ENCODE measurements around the gene UBTD1.

Gene UBTD1

GRCh38 chr10:97482381-97482780, 16.3 kb upstream of the UBTD1 start:
- H3K4me3 ChIP-seq (ENCODE audit: low read length): no peak overlapping the region
- DNase-seq (ENCODE audit: low read depth): no peak
- no peak for TF ChIP-seq CTCF (IDR thresholded peaks at IDR 0.05; ENCODE audit: insufficient read depth, low read depth, low read length, missing control alignments)

- peak; percentile 27 for DNase-seq (ENCODE audit: low read depth)
- H3K4me3 ChIP-seq (ENCODE audit: low read length): no peak overlapping the region
- TF ChIP-seq CTCF (IDR thresholded peaks at IDR 0.05; ENCODE audit: insufficient read depth, low read depth, low read length, missing control alignments): no peak
These were observed 15.2 kb upstream of the UBTD1 start for GRCh38 chr10:97483506-97483905.

GRCh38 chr10:97483921-97484320, 14.8 kb upstream of the UBTD1 start:
- no peak overlapping the region for H3K4me3 ChIP-seq (ENCODE audit: low read length)
- no peak for TF ChIP-seq CTCF (IDR thresholded peaks at IDR 0.05; ENCODE audit: insufficient read depth, low read depth, low read length, missing control alignments)
- DNase-seq (ENCODE audit: low read depth): no peak

- DNase-seq (ENCODE audit: low read depth): no peak
- no peak for TF ChIP-seq CTCF (IDR thresholded peaks at IDR 0.05; ENCODE audit: insufficient read depth, low read depth, low read length, missing control alignments)
- no peak overlapping the region for H3K4me3 ChIP-seq (ENCODE audit: low read length)
These were observed 13.0 kb upstream of the UBTD1 start for GRCh38 chr10:97485647-97486281.

- H3K4me3 ChIP-seq (ENCODE audit: low read length): no peak overlapping the region
- TF ChIP-seq CTCF (IDR thresholded peaks at IDR 0.05; ENCODE audit: insufficient read depth, low read depth, low read length, missing control alignments): no peak
- no peak for DNase-seq (ENCODE audit: low read depth)
These were observed 8.1 kb upstream of the UBTD1 start for GRCh38 chr10:97490592-97490991.

- H3K4me3 ChIP-seq (ENCODE audit: low read length): no peak overlapping the region
- TF ChIP-seq CTCF (IDR thresholded peaks at IDR 0.05; ENCODE audit: insufficient read depth, low read depth, low read length, missing control alignments): no peak
- DNase-seq (ENCODE audit: low read depth): no peak
These were observed 4.6 kb upstream of the UBTD1 start for GRCh38 chr10:97494151-97494550.

GRCh38 chr10:97494863-97495506, 3.7 kb upstream of the UBTD1 start:
- DNase-seq (ENCODE audit: low read depth): peak; percentile 30
- no peak overlapping the region for H3K4me3 ChIP-seq (ENCODE audit: low read length)
- no peak for TF ChIP-seq CTCF (IDR thresholded peaks at IDR 0.05; ENCODE audit: insufficient read depth, low read depth, low read length, missing control alignments)
